Tibial nerve (tissue), 4 donors: ENCODE measurements around the gene DUOXA2. TPM values are rescaled to one million over a fixed set of nuclear protein-coding genes. Genes with fewer than 3 reads are reported as not detected.

Experiments used
- DNase-seq, 2 donors: peaks; one replicate each; pipeline ENCODE4 v3.0.0-alpha.2; 2019; ENCODE audit warnings: low spot score in 2 of 2
- H3K27ac ChIP-seq, 4 donors: fragments of 200-600 bp; sonication (generic) in 3 of 4; one replicate each; pipeline ENCODE4 v1.5.1; 2017 to 2019; ENCODE audit warnings: mild to moderate bottlenecking in 1 of 4
- H3K27me3 ChIP-seq, 2 donors: fragments of 200-600 bp; sonication (generic) in 1 of 2; one replicate each; pipeline versions ENCODE4 v1.5.1 to v1.6.0; 2017 to 2019
- H3K36me3 ChIP-seq, 3 donors: fragments of 200-600 bp; sonication (generic); one replicate each; pipeline ENCODE4 v1.5.1; 2018 to 2019
- H3K4me1 ChIP-seq, 4 donors: fragments of 200-600 bp; sonication (generic) in 3 of 4; one replicate each; pipeline ENCODE4 v1.5.1; 2017 to 2019
- H3K4me3 ChIP-seq, 4 donors: fragments of 200-600 bp; sonication (generic) in 3 of 4; one replicate each; pipeline ENCODE4 v1.5.1; 2017 to 2019; ENCODE audit warnings: mild to moderate bottlenecking in 1 of 4, moderate library complexity in 1 of 4
- H3K9me3 ChIP-seq, 4 donors: fragments of 200-600 bp; sonication (generic) in 3 of 4; one replicate each; pipeline ENCODE4 v1.5.1; 2017 to 2019
- EP300 ChIP-seq, 2 donors: sonication (generic); formaldehyde crosslinking; IDR thresholded peaks; one replicate each; pipeline ENCODE4 v1.6.1; 2017; ENCODE audit warnings: antibody characterized with exemption in 2 of 2, mild to moderate bottlenecking in 1 of 2
- POLR2A ChIP-seq, 2 donors: fragments of 450-650 bp; IDR thresholded peaks; one replicate each; pipeline ENCODE4 v1.6.1; 2017; ENCODE audit warnings: antibody characterized with exemption in 2 of 2, mild to moderate bottlenecking in 2 of 2, moderate library complexity in 2 of 2
- WGBS, 2 donors: methylation state at CpG; one replicate each; pipeline ENCODE4 v1.1.5; 2018; 5-methylcytosine and 5-hydroxymethylcytosine counted together
- total RNA-seq, 4 donors: library from RNA; depleted of rRNA; stranded (reverse); fragments of >200 nt; gene quantifications; one replicate each; pipeline ENCODE4 v1.1.0, GENCODE V29; 2016
- TF ChIP-seq, protein P1 (sequence below), 5 experiments: fragments of 200-600 bp in 3 of 5; fragments of 450-650 bp in 2 of 5; sonication (generic) in 3 of 5; IDR thresholded peaks; one replicate each; pipeline ENCODE4 v1.5.1; 2016 to 2019; ENCODE audit warnings: antibody characterized with exemption in 5 of 5, mild to moderate bottlenecking in 3 of 5, moderate library complexity in 2 of 5

Gene DUOXA2
- total RNA-seq, 4 donors from 2014 or later: not detected

DNA sequence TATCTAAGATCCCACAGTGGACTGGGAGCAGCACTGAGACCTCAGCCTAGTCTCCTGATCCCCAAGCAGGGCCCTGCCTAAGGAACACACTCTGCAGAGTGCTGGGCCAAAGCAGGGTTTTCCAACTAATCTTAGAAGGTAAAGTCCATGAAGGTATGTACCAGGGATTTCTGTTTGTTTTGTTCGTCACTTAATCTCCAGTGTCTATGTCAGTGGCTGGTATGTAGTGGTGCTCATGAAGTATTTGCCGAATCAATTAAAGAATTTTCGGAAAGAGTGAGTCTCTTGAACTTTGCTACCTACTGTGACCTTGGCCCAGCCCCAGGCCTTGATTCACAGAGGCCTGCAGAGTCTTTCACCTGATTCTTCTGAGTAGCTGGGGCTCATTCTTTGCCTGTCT lies 17.4 kb downstream of the DUOXA2 start:
- TF ChIP-seq, protein P1, sequence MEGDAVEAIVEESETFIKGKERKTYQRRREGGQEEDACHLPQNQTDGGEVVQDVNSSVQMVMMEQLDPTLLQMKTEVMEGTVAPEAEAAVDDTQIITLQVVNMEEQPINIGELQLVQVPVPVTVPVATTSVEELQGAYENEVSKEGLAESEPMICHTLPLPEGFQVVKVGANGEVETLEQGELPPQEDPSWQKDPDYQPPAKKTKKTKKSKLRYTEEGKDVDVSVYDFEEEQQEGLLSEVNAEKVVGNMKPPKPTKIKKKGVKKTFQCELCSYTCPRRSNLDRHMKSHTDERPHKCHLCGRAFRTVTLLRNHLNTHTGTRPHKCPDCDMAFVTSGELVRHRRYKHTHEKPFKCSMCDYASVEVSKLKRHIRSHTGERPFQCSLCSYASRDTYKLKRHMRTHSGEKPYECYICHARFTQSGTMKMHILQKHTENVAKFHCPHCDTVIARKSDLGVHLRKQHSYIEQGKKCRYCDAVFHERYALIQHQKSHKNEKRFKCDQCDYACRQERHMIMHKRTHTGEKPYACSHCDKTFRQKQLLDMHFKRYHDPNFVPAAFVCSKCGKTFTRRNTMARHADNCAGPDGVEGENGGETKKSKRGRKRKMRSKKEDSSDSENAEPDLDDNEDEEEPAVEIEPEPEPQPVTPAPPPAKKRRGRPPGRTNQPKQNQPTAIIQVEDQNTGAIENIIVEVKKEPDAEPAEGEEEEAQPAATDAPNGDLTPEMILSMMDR (IDR thresholded peaks at IDR 0.05): no peak
- TF ChIP-seq POLR2A (IDR thresholded peaks at IDR 0.05): no peak
- no peak for TF ChIP-seq EP300 (IDR thresholded peaks at IDR 0.05)
- Histone ChIP-seq H3K36me3 (no peaks in the 10 kb centered on the region), H3K4me3 (no peak overlapping the region), H3K27ac (no peak overlapping the region), H3K9me3 (no peaks in the 10 kb centered on the region), H3K4me1 (peaks cover 0 to 29% (median 19%) of the 10 kb centered on the region in 4 donors), H3K27me3 (peaks cover 0 to 67% of the 10 kb centered on the region in 2 donors)
- no peak for DNase-seq
- 95% methylated on average over 3 of the region's 3 CpGs for WGBS, 2 donors

DNA sequence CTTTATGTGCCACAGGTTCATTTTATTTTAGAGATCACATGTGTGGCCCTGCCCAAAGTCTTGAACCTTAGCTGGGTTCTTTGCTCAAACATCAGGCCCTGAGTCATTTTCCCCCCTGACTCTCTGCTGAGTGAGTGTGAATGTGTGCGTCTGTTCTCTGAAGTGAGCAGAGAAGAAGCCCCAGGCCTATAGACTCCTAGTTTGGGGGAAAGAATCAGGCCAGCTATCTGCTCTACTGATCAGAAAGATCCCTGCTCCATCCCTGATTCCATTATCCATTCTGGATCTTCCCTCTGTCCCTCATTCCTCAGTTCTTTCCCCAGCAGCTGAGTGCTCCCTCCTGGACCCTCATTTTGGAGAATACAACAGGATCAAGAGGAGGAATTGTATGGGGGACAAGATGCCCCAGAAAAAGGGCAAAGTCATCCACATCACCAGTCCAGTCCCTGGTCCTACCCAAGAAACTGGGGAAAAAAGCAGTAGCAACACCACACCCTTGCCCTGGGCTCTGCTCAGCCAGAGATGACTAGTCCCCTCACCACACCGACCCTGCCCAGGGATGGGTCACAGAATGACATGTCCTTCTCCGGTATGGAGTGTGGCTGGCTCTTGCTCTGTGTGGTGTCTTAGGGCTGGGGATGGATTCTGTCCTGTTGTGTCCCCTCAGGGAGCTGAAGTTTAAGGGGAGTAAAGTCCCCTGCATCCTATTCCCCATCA lies 18.9 kb downstream of the DUOXA2 start:
- TF ChIP-seq EP300 (IDR thresholded peaks at IDR 0.05) (no peak), POLR2A (IDR thresholded peaks at IDR 0.05) (no peak)
- TF ChIP-seq, protein P1 (IDR thresholded peaks at IDR 0.05): no peak
- no peak for DNase-seq
- Histone ChIP-seq H3K36me3 (no peaks in the 10 kb centered on the region), H3K4me3 (no peak overlapping the region), H3K27me3 (peaks cover 0 to 66% of the 10 kb centered on the region in 2 donors), H3K4me1 (peaks cover 0 to 29% (median 19%) of the 10 kb centered on the region in 4 donors), H3K27ac (no peak overlapping the region), H3K9me3 (no peaks in the 10 kb centered on the region)
- 51 to 54% methylated on average over 3 of the region's 3 CpGs for WGBS, 2 donors

GRCh38 chr15:45133561-45133920 lies 19.4 kb downstream of the DUOXA2 start:
- Histone ChIP-seq H3K9me3 (no peaks in the 10 kb centered on the region), H3K27ac (no peak overlapping the region), H3K4me1 (peaks cover 0 to 28% (median 19%) of the 10 kb centered on the region in 4 donors), H3K36me3 (no peaks in the 10 kb centered on the region), H3K4me3 (no peak overlapping the region), H3K27me3 (peaks cover 0 to 60% of the 10 kb centered on the region in 2 donors)
- 76% methylated on average over 5 of the region's 5 CpGs for WGBS, 2 donors
- DNase-seq: no peak
- TF ChIP-seq EP300 (IDR thresholded peaks at IDR 0.05) (no peak), POLR2A (IDR thresholded peaks at IDR 0.05) (no peak)
- TF ChIP-seq, protein P1 (IDR thresholded peaks at IDR 0.05): no peak

DNA sequence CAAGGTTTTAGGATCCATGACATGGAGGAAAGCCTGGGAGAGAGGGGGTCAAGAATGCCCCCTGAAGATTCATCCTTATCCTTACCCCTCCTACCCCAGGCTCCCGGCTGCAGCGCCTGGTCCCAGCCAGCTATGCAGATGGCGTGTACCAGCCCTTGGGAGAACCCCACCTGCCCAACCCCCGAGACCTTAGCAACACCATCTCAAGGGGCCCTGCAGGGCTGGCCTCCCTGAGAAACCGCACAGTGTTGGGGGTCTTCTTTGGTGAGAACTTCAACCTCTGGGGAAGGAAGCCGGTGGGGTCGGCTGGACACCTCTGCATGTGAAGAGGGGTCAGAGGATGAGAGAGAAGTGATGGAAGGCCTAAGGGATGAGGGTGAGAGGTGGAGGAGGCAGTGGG lies 19.9 kb downstream of the DUOXA2 start:
- no peak for DNase-seq
- Histone ChIP-seq H3K27ac (no peak overlapping the region), H3K9me3 (no peaks in the 10 kb centered on the region), H3K4me1 (peaks cover 0 to 23% (median 16%) of the 10 kb centered on the region in 4 donors), H3K36me3 (no peaks in the 10 kb centered on the region), H3K4me3 (no peak overlapping the region), H3K27me3 (peaks cover 0 to 55% of the 10 kb centered on the region in 2 donors)
- WGBS, 2 donors: 91 to 93% methylated on average over 7 of the region's 7 CpGs
- TF ChIP-seq POLR2A (IDR thresholded peaks at IDR 0.05): no peak
- no peak for TF ChIP-seq EP300 (IDR thresholded peaks at IDR 0.05)
- TF ChIP-seq, protein P1 (IDR thresholded peaks at IDR 0.05): no peak
